Lower leg skin (tissue), 4 donors: ENCODE data around the gene TMEM165. TPM values are rescaled to one million over a fixed set of nuclear protein-coding genes. Genes with fewer than 3 reads are reported as not detected.
"Not testable (repeated sequence)": the region's sequence is repeated elsewhere in the genome, so short reads cannot be mapped to it uniquely, and the experiment has no call there.

Experiments used
- DNase-seq, 2 donors: peaks; one replicate each; pipeline ENCODE4 v3.0.0-alpha.2; 2019; ENCODE audit warnings: low spot score in 2 of 2
- H3K4me3 ChIP-seq: fragments of 200-600 bp; sonication (generic); 2 replicates; pipeline ENCODE4 v1.5.1; 2017; ENCODE audit warnings: mild to moderate bottlenecking, low read depth; ENCODE audit not compliant: poor library complexity, severe bottlenecking
- CTCF ChIP-seq, 3 donors: fragments of 450-650 bp; IDR thresholded peaks; one replicate each; pipeline ENCODE4 v1.5.1; 2016; ENCODE audit warnings: antibody characterized with exemption in 3 of 3, mild to moderate bottlenecking in 3 of 3, moderate library complexity in 2 of 3
- POLR2A ChIP-seq, 2 donors: fragments of 450-650 bp; IDR thresholded peaks; one replicate each; pipeline ENCODE4 v1.6.1; 2016 to 2017; ENCODE audit warnings: antibody characterized with exemption in 2 of 2, mild to moderate bottlenecking in 1 of 2, moderate library complexity in 1 of 2
- WGBS, 2 donors: methylation state at CpG; one replicate each; pipeline ENCODE4 v1.1.5; 2018; 5-methylcytosine and 5-hydroxymethylcytosine counted together
- intact Hi-C: fragments of 100-400 bp; cut with DNase I; formaldehyde crosslinking; loops from one replicate; pipeline ENCODE4 v1.15.0; 2023; ENCODE audit warnings: low total_unique reads
- total RNA-seq, 4 donors: library from RNA; depleted of rRNA; stranded (reverse); fragments of >200 nt; gene quantifications; one replicate each; pipeline ENCODE4 v1.1.0, GENCODE V29; 2016

Gene TMEM165
- total RNA-seq, 4 donors from 2014 or later = 84.1 to 149 (median 91.4) TPM

- H3K4me3 ChIP-seq = no peak overlapping the region
- TF ChIP-seq CTCF (IDR thresholded peaks at IDR 0.05) (no peak), POLR2A (IDR thresholded peaks at IDR 0.05) (no peak)
- intact Hi-C loops = no loop called here
- DNase-seq = no peak
Measured at GRCh38 chr4:55351824-55352223, 43.9 kb upstream of the TMEM165 start.

- no peak for DNase-seq
- no peak for TF ChIP-seq POLR2A (IDR thresholded peaks at IDR 0.05)
- no peak for TF ChIP-seq CTCF (IDR thresholded peaks at IDR 0.05)
- WGBS, 2 donors = 93 to 98% methylated on average over 2 of the region's 2 CpGs
- H3K4me3 ChIP-seq = no peak overlapping the region
- intact Hi-C loops = no loop called here
Measured at GRCh38 chr4:55352726-55353125, 43.0 kb upstream of the TMEM165 start.

- 88 to 96% methylated on average over 13 of the region's 13 CpGs for WGBS, 2 donors
- H3K4me3 ChIP-seq, intact Hi-C loops, DNase-seq: not testable (repeated sequence)
Measured at GRCh38 chr4:55353228-55353747, 42.5 kb upstream of the TMEM165 start.

GRCh38 chr4:55354648-55355047, 41.1 kb upstream of the TMEM165 start:
- no peak for DNase-seq

GRCh38 chr4:55355555-55355954, 40.2 kb upstream of the TMEM165 start:
- no peak for DNase-seq
- WGBS, 2 donors = 60 to 66% methylated on average over 6 of the region's 6 CpGs
- TF ChIP-seq CTCF (IDR thresholded peaks at IDR 0.05) = no peak
- no peak for TF ChIP-seq POLR2A (IDR thresholded peaks at IDR 0.05)

More at GRCh38 chr4:55354648-55355047, 41.1 kb upstream of the TMEM165 start:
- WGBS, 2 donors = 94 to 99% methylated on average over 8 of the region's 8 CpGs
- no peak for TF ChIP-seq CTCF (IDR thresholded peaks at IDR 0.05)
- no peak for TF ChIP-seq POLR2A (IDR thresholded peaks at IDR 0.05)
- no peak overlapping the region for H3K4me3 ChIP-seq
- intact Hi-C loops = loop anchor here (5.0 kb wide), 1 partner anchor 188 kb away; no protein-coding TSS in a partner anchor

GRCh38 chr4:55356991-55357461, 38.7 kb upstream of the TMEM165 start:
- no peak overlapping the region for H3K4me3 ChIP-seq
- WGBS, 2 donors = 46 to 59% methylated on average over 5 of the region's 5 CpGs
- intact Hi-C loops = loop anchor here (5.0 kb wide), 1 partner anchor 185 kb away; no protein-coding TSS in a partner anchor
- TF ChIP-seq CTCF (IDR thresholded peaks at IDR 0.05) (no peak), POLR2A (IDR thresholded peaks at IDR 0.05) (no peak)
- no peak for DNase-seq

More at GRCh38 chr4:55355555-55355954, 40.2 kb upstream of the TMEM165 start:
- intact Hi-C loops = loop anchor here (5.0 kb wide), 1 partner anchor 187 kb away; no protein-coding TSS in a partner anchor
- H3K4me3 ChIP-seq = no peak overlapping the region
